CD8-positive, alpha-beta memory T cell (primary cell): ENCODE results near the gene VWF. TPM values are rescaled to one million over a fixed set of nuclear protein-coding genes. Genes with fewer than 3 reads are reported as not detected.
A peak's percentile ranks its signal among the peaks of the same experiment; 100 is the strongest.

Experiments
- CTCF ChIA-PET: fragments of 350-600 bp; sonication (Branson Sonifier 250); formaldehyde crosslinking; loops from one replicate; lab custom pipeline; 2021; ENCODE audit warnings: antibody characterized with exemption; lab: Charles Lee
- POLR2A ChIA-PET: fragments of 350-600 bp; sonication (Branson Sonifier 250); formaldehyde crosslinking; loops from one replicate; lab custom pipeline; 2021; ENCODE audit warnings: antibody characterized with exemption; lab: Charles Lee
- DNase-seq, 5 donors: peaks; one replicate each; pipeline versions ENCODE4 v3.0.0 to v3.0.0-alpha.2; 2020 to 2022; ENCODE audit warnings: mixed read lengths in 1 of 5
- H3K27ac ChIP-seq: one replicate; pipeline ENCODE4 v1.7.0; 2013; ENCODE audit warnings: low read depth, mild to moderate bottlenecking, low read length, moderate library complexity
- H3K27me3 ChIP-seq: 2 replicates; pipeline ENCODE4 v1.7.0; 2013; ENCODE audit warnings: low read length, mild to moderate bottlenecking; ENCODE audit not compliant: insufficient read depth, poor library complexity, severe bottlenecking
- H3K36me3 ChIP-seq: 2 replicates; pipeline ENCODE4 v1.7.0; 2013; ENCODE audit warnings: mild to moderate bottlenecking, low read length, moderate library complexity; ENCODE audit not compliant: insufficient read depth
- H3K4me1 ChIP-seq: 2 replicates; pipeline ENCODE4 v1.7.0; 2013; ENCODE audit warnings: mild to moderate bottlenecking, low read length, moderate library complexity; ENCODE audit not compliant: insufficient read depth
- H3K4me3 ChIP-seq: 2 replicates; pipeline ENCODE4 v1.7.0; 2013; ENCODE audit warnings: mild to moderate bottlenecking, low read length
- H3K9me3 ChIP-seq: 2 replicates; pipeline ENCODE4 v1.7.0; 2013; ENCODE audit warnings: mild to moderate bottlenecking, low read length
- H3K27ac Mint-ChIP-seq, 8 donors: one replicate each; pipeline ENCODE4 v1.8.0; 2020 to 2021; ENCODE audit warnings: mixed read lengths in 8 of 8, mild to moderate bottlenecking in 6 of 8, inconsistent platforms in 3 of 8, moderate library complexity in 3 of 8
- H3K27me3 Mint-ChIP-seq, 2 donors: one replicate each; pipeline ENCODE4 v1.8.0; 2020 to 2021; ENCODE audit warnings: mixed read lengths in 2 of 2, mild to moderate bottlenecking in 1 of 2, moderate library complexity in 1 of 2
- H3K36me3 Mint-ChIP-seq, 3 donors: one replicate each; pipeline ENCODE4 v1.8.0; 2020 to 2021; ENCODE audit warnings: mixed read lengths in 3 of 3, inconsistent platforms in 1 of 3, mild to moderate bottlenecking in 1 of 3
- H3K4me1 Mint-ChIP-seq, 3 donors: one replicate each; pipeline ENCODE4 v1.8.0; 2020 to 2021; ENCODE audit warnings: mixed read lengths in 3 of 3, inconsistent platforms in 1 of 3, mild to moderate bottlenecking in 1 of 3
- H3K4me3 Mint-ChIP-seq, 7 donors: one replicate each; pipeline ENCODE4 v1.8.0; 2020 to 2021; ENCODE audit warnings: mixed read lengths in 7 of 7, mild to moderate bottlenecking in 6 of 7, moderate library complexity in 4 of 7, inconsistent platforms in 2 of 7
- H3K9me3 Mint-ChIP-seq, 5 donors: one replicate each; pipeline ENCODE4 v1.8.0; 2020 to 2022; ENCODE audit warnings: mixed read lengths in 5 of 5, mild to moderate bottlenecking in 3 of 5, moderate library complexity in 2 of 5, inconsistent platforms in 1 of 5
- polyA plus RNA-seq: library from polyadenylated mRNA; unstranded; fragments of 300-500 nt; fragmentation: Illumina TruSeq; gene quantifications from one replicate; pipeline ENCODE4 v1.2.3, GENCODE V29; 2021
- total RNA-seq, 2 experiments: library from RNA; stranded (reverse); gene quantifications; one replicate each; pipeline ENCODE4 v1.2.3, GENCODE V29; 2021

Gene VWF
- total and polyA plus RNA-seq, 3 experiments from 2014 or later, result 0.02 TPM; not detected in 2

DNA sequence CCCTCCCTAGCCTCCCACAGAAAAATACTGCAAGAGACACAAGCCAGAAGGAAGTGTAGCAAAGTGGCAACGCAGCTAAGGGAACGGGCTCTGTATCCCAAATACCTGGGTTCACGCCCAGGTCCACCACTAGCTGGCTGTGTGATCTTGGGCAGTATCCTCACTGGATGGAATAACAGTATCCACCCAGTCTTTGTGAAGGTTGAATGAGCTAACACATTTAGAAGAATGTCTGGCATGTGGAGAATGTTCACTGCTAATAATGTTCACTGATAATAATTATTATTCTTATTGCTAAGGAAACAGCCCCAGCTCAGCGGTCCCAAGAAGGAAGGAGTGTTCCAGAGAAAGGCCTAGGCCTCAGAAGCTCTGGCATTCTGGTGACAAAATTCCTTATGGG is 70.9 kb downstream of the VWF start:
- no peak overlapping the region for H3K27ac Mint-ChIP-seq
- DNase-seq, result no peak
- H3K27me3 ChIP-seq, result no peaks in the 10 kb centered on the region
- H3K27ac ChIP-seq, result no peak overlapping the region
- H3K9me3 Mint-ChIP-seq, result no peaks in the 10 kb centered on the region
- no peaks in the 10 kb centered on the region for H3K4me1 ChIP-seq
- ChIA-PET CTCF (interaction anchor here (1.3 to 1.6 kb wide), 2 partner anchors 14 to 65 kb away, joined by 3 to 4 read pairs; no protein-coding TSS in a partner anchor), POLR2A (no interaction called here)
- no peaks in the 10 kb centered on the region for H3K36me3 Mint-ChIP-seq
- no peaks in the 10 kb centered on the region for H3K9me3 ChIP-seq
- H3K27me3 Mint-ChIP-seq, result peaks cover 5 to 35% of the 10 kb centered on the region in 2 donors
- H3K4me1 Mint-ChIP-seq, result peaks cover 3 to 9% (median 5%) of the 10 kb centered on the region in 3 donors
- H3K4me3 ChIP-seq, result no peak overlapping the region
- H3K36me3 ChIP-seq, result no peaks in the 10 kb centered on the region
- H3K4me3 Mint-ChIP-seq, result peak overlapping the region in 1 of 7 donors; percentile 19

- H3K4me1 ChIP-seq, result no peaks in the 10 kb centered on the region
- Mint-ChIP-seq H3K4me3 (no peak overlapping the region), H3K27me3 (peaks cover 5 to 30% of the 10 kb centered on the region in 2 donors), H3K36me3 (no peaks in the 10 kb centered on the region), H3K9me3 (no peaks in the 10 kb centered on the region), H3K27ac (no peak overlapping the region), H3K4me1 (peaks cover 3 to 9% (median 5%) of the 10 kb centered on the region in 3 donors)
- no peaks in the 10 kb centered on the region for H3K36me3 ChIP-seq
- no peak overlapping the region for H3K27ac ChIP-seq
- CTCF ChIA-PET, result interaction anchor here (1.3 kb wide), 1 partner anchor 65 kb away, joined by 3 read pairs; no protein-coding TSS in a partner anchor
- no peak overlapping the region for H3K4me3 ChIP-seq
- DNase-seq, result no peak
- POLR2A ChIA-PET, result no interaction called here
- H3K9me3 ChIP-seq, result no peaks in the 10 kb centered on the region
- no peaks in the 10 kb centered on the region for H3K27me3 ChIP-seq
These were observed 71.5 kb downstream of the VWF start for GRCh38 chr12:6052940-6053329.

GRCh38 chr12:6052206-6052939 is 72.1 kb downstream of the VWF start:
- POLR2A ChIA-PET, result no interaction called here

DNA sequence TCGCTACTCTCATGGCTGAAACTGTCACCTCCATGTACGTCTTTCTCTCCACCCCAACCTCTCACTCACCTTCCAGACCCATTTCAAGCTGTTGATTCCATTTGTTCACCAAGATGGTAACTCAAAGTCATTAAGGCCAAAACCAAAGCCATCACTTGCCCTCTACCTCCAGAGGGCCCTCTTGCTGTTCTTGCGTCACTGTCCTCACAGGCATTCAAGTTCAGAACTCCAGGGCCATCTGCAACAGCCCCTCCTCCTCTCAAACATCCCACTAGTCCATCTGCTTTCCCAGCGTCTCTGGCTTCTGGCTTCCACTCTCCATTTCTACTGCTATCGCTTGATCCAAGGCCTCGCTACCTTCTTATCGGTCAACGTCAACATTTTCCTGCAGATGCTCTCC is 74.5 kb downstream of the VWF start:
- H3K4me3 ChIP-seq, result no peak overlapping the region
- POLR2A ChIA-PET, result no interaction called here
- Mint-ChIP-seq H3K27me3 (peaks cover 10 to 34% of the 10 kb centered on the region in 2 donors), H3K9me3 (no peaks in the 10 kb centered on the region), H3K4me1 (no peaks in the 10 kb centered on the region), H3K27ac (no peak overlapping the region), H3K4me3 (no peak overlapping the region), H3K36me3 (no peaks in the 10 kb centered on the region)
- CTCF ChIA-PET, result no interaction called here
- no peak for DNase-seq
- no peaks in the 10 kb centered on the region for H3K36me3 ChIP-seq
- no peak overlapping the region for H3K27ac ChIP-seq
- H3K9me3 ChIP-seq, result no peaks in the 10 kb centered on the region
- no peaks in the 10 kb centered on the region for H3K4me1 ChIP-seq
- no peaks in the 10 kb centered on the region for H3K27me3 ChIP-seq

More at GRCh38 chr12:6052206-6052939, 72.1 kb downstream of the VWF start:
- Mint-ChIP-seq H3K27me3 (peaks cover 5 to 29% of the 10 kb centered on the region in 2 donors), H3K36me3 (no peaks in the 10 kb centered on the region), H3K9me3 (no peaks in the 10 kb centered on the region), H3K4me1 (peaks cover 3 to 9% (median 5%) of the 10 kb centered on the region in 3 donors), H3K27ac (no peak overlapping the region), H3K4me3 (no peak overlapping the region)
- no peak overlapping the region for H3K4me3 ChIP-seq
- H3K27me3 ChIP-seq, result no peaks in the 10 kb centered on the region
- no peak overlapping the region for H3K27ac ChIP-seq
- no peaks in the 10 kb centered on the region for H3K4me1 ChIP-seq
- CTCF ChIA-PET, result interaction anchor here (1.3 kb wide), 1 partner anchor 64 kb away, joined by 3 read pairs; no protein-coding TSS in a partner anchor
- no peaks in the 10 kb centered on the region for H3K9me3 ChIP-seq
- H3K36me3 ChIP-seq, result no peaks in the 10 kb centered on the region
- no peak for DNase-seq

DNA sequence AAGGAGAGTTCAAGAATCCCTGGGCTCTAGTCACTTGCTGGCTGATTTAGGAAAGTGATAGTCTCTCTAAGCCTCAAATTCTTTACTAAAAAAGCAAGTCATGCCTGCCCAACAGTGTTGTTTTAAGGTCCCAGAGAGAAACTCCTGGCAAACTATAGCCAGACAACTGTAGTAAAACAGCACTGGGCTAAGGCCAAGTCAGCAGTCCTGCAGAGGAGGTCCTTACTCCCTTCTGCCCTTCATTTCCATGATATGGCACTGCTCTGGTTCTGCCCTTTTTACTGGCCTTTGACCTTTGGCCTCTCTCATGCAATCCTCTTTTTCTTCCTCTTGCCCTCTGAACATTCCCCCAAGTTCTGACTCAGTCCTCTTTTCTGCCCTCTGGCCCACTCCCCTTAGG is 74.9 kb downstream of the VWF start:
- H3K27me3 ChIP-seq, result no peaks in the 10 kb centered on the region
- no peaks in the 10 kb centered on the region for H3K36me3 Mint-ChIP-seq
- no peak overlapping the region for H3K4me3 ChIP-seq
- H3K4me1 ChIP-seq, result no peaks in the 10 kb centered on the region
- ChIA-PET CTCF (interaction anchor here (1.0 kb wide), 1 partner anchor 146 kb away, joined by 3 read pairs; no protein-coding TSS in a partner anchor), POLR2A (no interaction called here)
- H3K4me3 Mint-ChIP-seq, result no peak overlapping the region
- H3K36me3 ChIP-seq, result no peaks in the 10 kb centered on the region
- no peak overlapping the region for H3K27ac ChIP-seq
- H3K27ac Mint-ChIP-seq, result no peak overlapping the region
- H3K9me3 Mint-ChIP-seq, result no peaks in the 10 kb centered on the region
- H3K27me3 Mint-ChIP-seq, result peaks cover 10 to 36% of the 10 kb centered on the region in 2 donors
- no peak for DNase-seq
- H3K9me3 ChIP-seq, result no peaks in the 10 kb centered on the region
- H3K4me1 Mint-ChIP-seq, result no peaks in the 10 kb centered on the region

DNA sequence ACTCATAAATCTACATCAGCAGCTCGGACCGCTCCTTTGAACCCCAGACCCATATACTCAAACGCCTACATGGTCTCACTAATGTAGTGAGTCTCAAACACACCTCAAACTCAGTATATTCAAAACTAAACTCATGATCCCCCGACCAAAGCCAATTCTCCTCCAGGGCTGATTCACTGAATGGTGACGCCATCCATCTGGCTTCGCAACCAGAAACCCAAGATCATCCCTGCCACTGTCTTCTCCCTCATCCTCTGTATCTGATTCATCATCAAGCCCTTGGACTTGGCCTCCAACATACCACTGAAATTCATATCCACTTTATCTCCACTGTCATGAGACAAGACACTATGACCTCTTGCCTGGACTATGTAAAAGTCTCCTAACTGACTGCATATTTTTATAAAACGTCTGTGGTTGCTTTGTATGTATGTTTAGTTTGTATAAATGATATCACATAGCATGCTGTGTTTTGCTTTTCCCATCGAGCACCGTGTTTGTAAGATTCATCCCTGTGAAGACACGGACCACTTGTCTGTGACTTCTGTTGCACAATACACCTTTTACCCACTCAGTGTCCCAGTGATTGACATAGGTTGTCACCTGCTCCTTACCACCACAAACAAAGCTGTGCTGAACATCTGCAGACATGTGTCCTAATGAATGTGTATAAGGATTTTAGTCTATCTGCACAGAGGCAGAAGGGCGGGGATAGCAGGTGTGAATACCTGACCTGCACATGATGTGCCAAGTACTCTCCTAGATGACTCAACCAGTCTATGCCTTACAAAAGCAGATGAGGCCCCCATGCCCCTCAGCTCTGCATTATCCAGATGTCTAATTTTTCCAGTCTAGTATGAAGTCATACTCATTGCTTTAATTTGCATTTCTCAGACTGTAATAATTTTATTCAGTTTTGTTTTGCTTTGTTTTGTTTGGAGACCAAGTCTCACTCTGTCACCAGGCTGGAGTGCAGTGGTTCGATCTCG is 76.9 kb downstream of the VWF start:
- no peaks in the 10 kb centered on the region for H3K9me3 ChIP-seq
- ChIA-PET POLR2A (no interaction called here), CTCF (interaction anchor here (2.0 to 2.4 kb wide), 2 partner anchors 10 to 59 kb away, joined by 8 to 10 read pairs; no protein-coding TSS in a partner anchor)
- no peak overlapping the region for H3K4me3 ChIP-seq
- H3K27me3 Mint-ChIP-seq, result peaks cover 12 to 35% of the 10 kb centered on the region in 2 donors
- no peak overlapping the region for H3K4me3 Mint-ChIP-seq
- no peaks in the 10 kb centered on the region for H3K9me3 Mint-ChIP-seq
- no peaks in the 10 kb centered on the region for H3K36me3 Mint-ChIP-seq
- H3K27ac ChIP-seq, result no peak overlapping the region
- no peaks in the 10 kb centered on the region for H3K4me1 ChIP-seq
- no peaks in the 10 kb centered on the region for H3K27me3 ChIP-seq
- no peaks in the 10 kb centered on the region for H3K4me1 Mint-ChIP-seq
- H3K27ac Mint-ChIP-seq, result no peak overlapping the region
- H3K36me3 ChIP-seq, result no peaks in the 10 kb centered on the region
- DNase-seq, result no peak

GRCh38 chr12:6046511-6047180 is 77.8 kb downstream of the VWF start:
- Histone ChIP-seq H3K9me3 (no peaks in the 10 kb centered on the region), H3K4me3 (no peak overlapping the region), H3K36me3 (no peaks in the 10 kb centered on the region), H3K27me3 (no peaks in the 10 kb centered on the region), H3K4me1 (no peaks in the 10 kb centered on the region), H3K27ac (no peak overlapping the region)
- DNase-seq, result no peak
- ChIA-PET POLR2A (no interaction called here), CTCF (interaction anchor here (2.0 to 2.4 kb wide), 2 partner anchors 9 to 58 kb away, joined by 8 to 10 read pairs; no protein-coding TSS in a partner anchor)
- Mint-ChIP-seq H3K4me3 (no peak overlapping the region), H3K27ac (no peak overlapping the region), H3K4me1 (no peaks in the 10 kb centered on the region), H3K27me3 (peaks cover 12 to 33% of the 10 kb centered on the region in 2 donors), H3K36me3 (no peaks in the 10 kb centered on the region), H3K9me3 (no peaks in the 10 kb centered on the region)
